Measurements from ENCODE around the gene PACRGL.

GRCh38 chr4:20679951-20680350, 20.3 kb upstream of the PACRGL start:
- TF ChIP-seq, protein P1, sequence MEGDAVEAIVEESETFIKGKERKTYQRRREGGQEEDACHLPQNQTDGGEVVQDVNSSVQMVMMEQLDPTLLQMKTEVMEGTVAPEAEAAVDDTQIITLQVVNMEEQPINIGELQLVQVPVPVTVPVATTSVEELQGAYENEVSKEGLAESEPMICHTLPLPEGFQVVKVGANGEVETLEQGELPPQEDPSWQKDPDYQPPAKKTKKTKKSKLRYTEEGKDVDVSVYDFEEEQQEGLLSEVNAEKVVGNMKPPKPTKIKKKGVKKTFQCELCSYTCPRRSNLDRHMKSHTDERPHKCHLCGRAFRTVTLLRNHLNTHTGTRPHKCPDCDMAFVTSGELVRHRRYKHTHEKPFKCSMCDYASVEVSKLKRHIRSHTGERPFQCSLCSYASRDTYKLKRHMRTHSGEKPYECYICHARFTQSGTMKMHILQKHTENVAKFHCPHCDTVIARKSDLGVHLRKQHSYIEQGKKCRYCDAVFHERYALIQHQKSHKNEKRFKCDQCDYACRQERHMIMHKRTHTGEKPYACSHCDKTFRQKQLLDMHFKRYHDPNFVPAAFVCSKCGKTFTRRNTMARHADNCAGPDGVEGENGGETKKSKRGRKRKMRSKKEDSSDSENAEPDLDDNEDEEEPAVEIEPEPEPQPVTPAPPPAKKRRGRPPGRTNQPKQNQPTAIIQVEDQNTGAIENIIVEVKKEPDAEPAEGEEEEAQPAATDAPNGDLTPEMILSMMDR (conservative IDR thresholded peaks at IDR 0.05 in 1 of 2, IDR thresholded peaks at IDR 0.05 in 1 of 2; ENCODE audit: low read depth in 1 of 2, low read length in 2 of 2), result no peak
- TF ChIP-seq EZH2 (IDR thresholded peaks at IDR 0.05; ENCODE audit: low read length, missing control alignments), result no peak
